Activated T-cell treated with anti-CD3 and anti-CD28 coated beads for 24 hours (primary cell): Measurements from ENCODE around the gene LAMC3.

Experiments used
- DNase-seq: peaks from one replicate; pipeline ENCODE4 v3.0.0-alpha.2; 2020; ENCODE audit warnings: low read depth

Gene LAMC3

DNA sequence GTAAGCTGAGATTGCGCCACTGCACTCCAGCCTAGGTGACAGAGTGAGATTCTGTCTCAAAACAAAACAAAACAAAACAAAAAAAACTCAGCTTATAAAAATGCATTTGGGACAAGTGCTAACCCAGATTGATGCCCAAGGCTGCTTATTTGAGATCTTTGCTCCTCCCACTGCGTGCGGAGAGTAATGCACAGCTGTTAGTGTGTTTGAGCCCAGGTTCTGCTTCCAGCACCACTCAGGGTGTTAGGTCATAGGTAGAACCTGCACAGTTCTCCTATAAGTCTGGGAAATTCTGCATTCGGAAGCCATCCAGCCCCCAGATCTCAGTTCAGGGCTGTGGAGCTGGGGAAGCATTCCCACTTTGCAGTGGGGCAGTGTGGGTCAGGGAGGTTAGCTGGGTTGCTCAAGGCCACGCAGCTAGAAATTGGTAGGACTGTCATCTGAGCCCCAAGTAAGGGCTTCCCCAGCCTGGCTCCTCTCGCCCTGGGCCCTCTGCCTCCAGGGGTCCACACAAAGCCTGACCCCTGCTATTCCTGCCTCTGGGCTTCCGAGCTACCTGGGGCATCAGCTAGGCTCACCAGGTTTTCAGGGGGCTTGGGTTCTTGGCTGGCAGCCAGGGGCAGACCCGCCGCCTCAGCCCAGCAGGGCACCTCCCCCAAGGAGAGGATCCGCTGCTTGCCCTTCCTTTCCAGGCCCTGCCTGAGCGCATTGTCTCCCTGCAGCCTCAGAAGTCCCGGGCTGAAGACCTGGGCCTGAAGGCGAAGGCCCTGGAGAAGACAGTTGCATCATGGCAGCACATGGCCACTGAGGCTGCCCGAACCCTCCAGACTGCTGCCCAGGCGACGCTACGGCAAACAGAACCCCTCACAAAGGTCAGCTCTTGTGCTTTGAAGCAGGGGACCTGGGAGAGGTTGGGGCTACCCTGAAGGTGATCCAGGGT, 69.7 kb downstream of the LAMC3 start:
- DNase-seq = no peak

DNA sequence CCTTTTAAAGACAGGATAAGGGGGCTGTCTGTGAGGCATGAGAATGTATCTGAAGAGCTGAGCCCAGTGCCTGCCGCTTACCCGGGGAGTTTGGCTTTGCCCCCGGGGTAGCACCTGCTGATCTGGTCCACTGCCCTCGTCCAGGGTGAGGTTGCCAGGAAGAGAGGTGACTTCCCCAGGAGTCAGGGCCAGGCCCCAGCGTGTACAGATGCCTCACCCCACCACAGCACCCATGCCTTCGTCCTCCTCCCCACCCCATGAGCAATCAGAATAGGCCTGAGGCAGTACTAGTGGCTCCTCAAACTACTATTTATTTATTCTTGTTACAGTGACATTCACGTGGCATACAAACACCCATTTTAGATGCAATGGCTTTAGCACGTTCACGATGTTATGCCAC, 71.6 kb downstream of the LAMC3 start:
- no peak for DNase-seq

DNA sequence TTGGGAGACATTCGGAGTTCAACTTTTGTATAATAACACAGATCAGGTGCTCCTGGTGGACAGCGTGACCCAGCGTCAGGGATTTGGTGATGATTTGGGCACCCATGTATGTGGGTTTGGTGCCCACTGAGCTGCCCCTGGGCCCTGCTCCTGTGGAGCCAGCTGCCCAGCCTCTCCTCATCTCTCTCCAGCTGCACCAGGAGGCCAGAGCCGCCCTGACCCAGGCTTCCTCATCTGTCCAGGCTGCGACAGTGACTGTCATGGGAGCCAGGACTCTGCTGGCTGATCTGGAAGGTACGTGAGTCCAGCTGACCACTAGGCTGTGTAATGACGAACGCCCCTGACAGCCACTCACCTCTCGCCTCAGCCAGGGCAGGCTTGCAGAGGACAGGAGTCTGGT, 72.9 kb downstream of the LAMC3 start:
- DNase-seq = no peak

DNA sequence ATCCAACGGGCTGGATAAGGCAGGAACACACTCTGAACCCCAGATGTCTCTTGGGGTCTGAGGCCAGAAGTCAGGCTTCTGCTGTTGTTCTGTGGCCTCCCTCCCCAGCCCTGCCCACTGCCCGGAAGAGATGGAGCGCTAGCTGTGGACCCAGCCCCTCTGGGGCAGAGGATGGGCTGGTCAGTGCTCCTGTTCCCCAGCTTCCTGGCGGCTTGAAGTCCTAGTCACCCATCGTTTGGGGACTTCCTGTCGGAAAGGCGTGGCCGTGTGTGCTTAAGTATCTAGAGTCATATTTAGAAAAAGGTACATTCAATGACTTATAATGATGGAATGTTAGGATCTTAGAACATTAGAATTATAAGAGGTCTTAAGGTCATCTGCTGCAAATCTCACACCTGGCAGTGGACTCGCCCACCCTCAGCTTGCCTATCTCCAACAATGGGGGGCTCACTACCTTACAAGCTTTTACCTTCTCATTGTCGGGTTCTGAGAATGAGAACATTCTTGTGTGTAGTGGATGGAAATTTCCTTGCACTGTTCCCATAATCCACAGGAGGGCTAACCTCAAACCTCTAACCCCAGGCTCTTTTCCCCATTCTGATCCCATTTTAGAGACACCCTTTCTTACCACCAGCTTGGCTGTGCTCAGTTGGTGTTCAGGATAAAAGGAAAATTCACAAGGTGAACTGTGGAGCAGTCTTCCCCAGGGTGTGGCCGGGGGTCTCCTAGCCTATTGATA, 74.0 kb downstream of the LAMC3 start:
- DNase-seq = no peak

GRCh38 chr9:131084661-131085369, 75.8 kb downstream of the LAMC3 start:
- no peak for DNase-seq

DNA sequence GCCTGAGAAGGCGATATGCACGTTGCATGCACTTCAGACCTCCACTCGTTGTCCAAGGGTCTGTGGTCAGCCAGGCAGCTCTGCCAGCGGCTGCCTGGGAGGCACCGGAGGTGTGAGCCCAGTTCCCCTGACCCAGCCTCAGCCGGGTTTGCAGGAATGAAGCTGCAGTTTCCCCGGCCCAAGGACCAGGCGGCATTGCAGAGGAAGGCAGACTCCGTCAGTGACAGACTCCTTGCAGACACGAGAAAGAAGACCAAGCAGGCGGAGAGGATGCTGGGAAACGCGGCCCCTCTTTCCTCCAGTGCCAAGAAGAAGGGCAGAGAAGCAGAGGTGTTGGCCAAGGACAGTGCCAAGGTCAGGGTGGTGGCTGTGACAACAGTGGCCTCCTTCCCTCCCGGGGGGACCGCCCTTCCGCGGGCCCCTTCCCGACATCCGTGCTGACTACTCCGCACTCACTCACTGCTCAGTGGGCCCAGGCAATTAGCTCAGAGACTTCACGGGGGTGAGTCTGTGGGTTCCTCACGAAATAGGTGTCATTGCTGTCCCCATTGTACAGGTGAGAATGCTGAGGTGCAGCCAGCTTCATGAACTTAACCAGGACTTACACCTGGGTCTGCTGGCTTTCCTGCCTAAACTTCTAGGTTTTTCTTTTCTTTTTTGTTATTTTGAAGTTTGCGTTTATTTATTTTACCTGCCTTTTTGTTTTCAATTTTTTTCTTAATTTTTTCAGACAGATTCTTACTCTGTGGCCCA, 76.6 kb downstream of the LAMC3 start:
- no peak for DNase-seq

- no peak for DNase-seq
Observed at GRCh38 chr9:131087354-131087893, 78.5 kb downstream of the LAMC3 start.

GRCh38 chr9:131090025-131090787, 81.2 kb downstream of the LAMC3 start:
- DNase-seq = no peak

GRCh38 chr9:131091352-131091992, 82.5 kb downstream of the LAMC3 start:
- DNase-seq = no peak

DNA sequence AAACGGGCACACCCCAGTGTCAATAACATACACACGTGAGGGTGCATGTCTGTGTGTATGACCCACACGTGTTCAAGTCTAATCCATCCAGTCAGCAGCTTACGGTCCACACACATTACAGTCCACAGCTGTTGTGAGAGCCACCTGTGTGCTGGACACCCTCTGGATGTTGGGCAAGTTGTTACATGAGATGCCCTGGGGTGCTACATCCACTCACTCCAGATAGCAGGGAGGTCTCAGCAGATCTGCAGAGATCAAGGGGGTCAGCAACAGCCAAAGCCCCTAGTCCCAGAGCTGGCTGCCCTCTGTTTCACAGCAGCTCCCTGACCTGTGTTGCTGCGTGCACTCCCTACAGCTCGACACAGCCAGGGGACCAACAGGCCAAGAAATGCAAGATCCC, 83.1 kb downstream of the LAMC3 start:
- no peak for DNase-seq

DNA sequence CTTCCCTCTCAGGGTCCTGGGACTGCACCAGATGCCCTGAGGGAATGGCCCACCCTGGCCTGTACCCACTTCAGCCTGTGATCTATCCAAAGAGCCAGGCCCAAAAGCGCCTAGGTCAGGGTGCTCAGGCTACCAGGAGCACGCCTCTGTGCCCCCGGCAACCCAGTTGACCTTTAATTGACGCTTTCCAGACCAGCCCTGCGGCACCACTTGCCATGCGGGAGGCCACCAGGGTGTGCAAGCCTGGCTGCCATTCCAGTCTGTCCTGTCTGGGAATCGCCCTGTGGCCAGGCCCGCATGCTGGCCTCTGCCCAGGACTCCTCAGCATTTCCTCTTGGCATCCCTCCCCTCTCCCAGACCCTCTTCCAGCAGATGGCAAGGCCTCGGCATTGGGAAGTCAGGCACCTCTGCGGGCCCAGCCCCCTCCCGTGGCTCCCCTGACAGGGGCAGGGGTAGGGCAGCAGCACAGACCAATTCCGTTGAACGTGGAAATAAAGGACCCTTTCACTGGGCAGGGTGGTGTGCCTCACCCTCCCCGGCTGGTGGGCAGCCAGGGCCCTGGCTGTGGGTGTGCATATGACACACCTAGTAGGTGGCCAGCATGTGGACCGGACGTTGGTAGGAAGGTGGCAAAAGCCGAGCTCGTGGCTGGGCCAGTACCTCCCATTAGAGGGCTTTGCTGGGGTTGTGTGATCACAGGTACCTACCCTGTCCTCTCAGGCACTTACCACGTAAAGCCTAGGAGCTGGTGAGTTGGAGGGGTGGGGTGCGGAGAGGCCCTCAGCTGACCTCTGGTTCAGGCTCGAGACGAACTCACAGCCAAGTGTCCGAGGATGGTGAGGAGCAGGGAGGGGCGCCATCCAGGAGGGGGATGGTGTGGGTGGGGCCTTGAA, 83.8 kb downstream of the LAMC3 start:
- no peak for DNase-seq

DNA sequence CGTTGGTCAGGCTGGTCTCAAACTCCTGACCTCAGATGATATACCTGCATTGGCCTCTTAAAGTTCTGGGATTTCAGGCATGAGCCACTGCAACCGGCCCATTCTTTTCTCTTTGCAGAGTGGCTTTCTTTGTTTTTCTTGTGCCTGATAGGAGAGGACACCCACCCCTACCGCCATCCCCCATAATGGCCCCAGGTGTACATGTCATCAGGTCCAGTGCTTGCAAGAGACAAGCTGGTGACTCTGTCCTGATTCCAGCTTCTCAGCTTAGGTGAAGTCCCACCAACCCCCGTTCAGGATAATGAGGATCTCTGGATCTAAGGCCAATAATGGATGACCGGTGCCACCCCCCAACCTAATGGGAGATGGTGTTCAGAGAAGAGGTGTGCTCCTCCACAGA, 85.0 kb downstream of the LAMC3 start:
- DNase-seq = no peak

- no peak for DNase-seq
Observed at GRCh38 chr9:131094622-131095021, 85.6 kb downstream of the LAMC3 start.

DNA sequence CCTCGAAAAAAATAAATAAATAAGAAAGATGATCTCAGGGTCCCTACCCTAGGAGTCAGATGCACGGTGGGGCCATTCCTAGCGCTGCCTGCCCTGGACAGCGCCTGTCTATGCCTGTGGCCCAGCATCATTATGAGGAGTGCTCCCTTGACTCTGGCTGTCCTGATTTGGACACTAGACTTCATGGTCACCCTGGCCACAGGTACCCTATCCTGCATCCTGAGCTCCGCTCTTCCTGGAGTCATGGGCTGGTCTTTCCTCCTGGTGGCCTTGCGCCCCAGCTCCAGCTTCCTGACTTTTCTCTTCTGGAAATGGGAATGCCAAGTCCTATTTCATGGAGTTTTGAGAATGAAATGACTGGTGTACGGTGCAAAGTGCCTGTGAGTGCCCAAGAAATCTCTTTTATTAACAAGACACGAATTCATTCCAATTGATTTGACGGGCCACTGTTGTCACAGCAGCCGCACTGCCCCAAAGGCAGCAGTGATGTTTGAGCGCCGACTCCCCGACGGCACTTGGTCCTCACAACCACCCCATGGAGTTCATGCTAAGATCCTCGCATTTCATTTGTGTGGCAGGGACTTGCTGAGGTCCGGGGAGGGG, 86.8 kb downstream of the LAMC3 start:
- DNase-seq = no peak

DNA sequence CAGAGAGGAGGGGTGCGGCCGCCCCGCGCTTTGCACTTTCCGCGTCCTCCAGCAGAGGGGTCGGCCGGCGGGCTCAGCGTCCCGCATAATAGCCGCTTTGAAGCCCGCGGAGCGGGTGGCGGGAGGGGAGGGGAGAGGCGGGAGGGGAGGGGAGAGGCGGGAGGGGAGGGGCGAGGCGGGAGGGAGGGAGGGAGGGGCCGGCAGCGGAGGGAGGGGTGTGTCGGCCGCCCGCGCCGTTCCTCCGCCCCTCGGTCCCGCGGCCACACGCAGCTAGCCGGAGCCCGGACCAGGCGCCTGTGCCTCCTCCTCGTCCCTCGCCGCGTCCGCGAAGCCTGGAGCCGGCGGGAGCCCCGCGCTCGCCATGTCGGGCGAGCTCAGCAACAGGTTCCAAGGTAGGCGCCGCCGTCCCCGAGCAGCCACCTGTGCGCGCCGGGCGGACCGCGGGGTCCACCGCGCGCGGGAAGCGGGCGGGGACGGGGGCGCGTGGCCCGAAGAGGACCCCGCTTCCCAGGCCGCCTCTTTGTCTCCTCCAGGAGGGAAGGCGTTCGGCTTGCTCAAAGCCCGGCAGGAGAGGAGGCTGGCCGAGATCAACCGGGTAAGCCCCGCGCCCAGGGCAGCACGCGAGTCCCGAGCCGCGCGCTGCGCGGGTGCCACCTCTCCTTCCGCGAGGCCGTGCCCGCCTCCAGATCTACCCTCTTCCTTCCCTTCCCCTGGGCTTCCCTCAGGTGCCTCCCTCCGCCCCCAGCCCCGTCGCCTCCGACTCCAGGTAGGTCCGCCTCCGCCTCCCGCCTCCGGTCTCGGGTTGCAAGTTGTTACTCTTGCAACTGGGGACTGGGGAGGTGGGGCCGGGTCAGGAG, 87.5 kb downstream of the LAMC3 start, which contains the start of gene AIF1L:
Gene AIF1L, plus strand, starts transcription at position 263 of the 857 bp plus-strand sequence. Its CDS starts 99 bp downstream, at position 362.
- DNase-seq = no peak

GRCh38 chr9:131097126-131097947, 88.4 kb downstream of the LAMC3 start:
- no peak for DNase-seq

GRCh38 chr9:131097948-131098278, 88.9 kb downstream of the LAMC3 start:
- no peak for DNase-seq
